CD4-positive, alpha-beta T cell (primary cell): ENCODE data around the gene CMTM4. TPM values are rescaled to one million over a fixed set of nuclear protein-coding genes. Genes with fewer than 3 reads are reported as not detected.

Experiments
- ATAC-seq: fragments of 200-7000 bp; cut with Tn5 transposase; one replicate; pipeline ENCODE4 v1.10.0; 2022; ENCODE audit warnings: mild to moderate bottlenecking; ENCODE audit not compliant: poor library complexity
- CTCF ChIA-PET: fragments of 350-600 bp; sonication (Branson Sonifier 250); formaldehyde crosslinking; loops from one replicate; lab custom pipeline; 2021; ENCODE audit warnings: antibody characterized with exemption, inconsistent platforms; lab: Charles Lee
- POLR2A ChIA-PET: fragments of 350-600 bp; sonication (Branson Sonifier 250); formaldehyde crosslinking; loops from one replicate; lab custom pipeline; 2021; ENCODE audit warnings: antibody characterized with exemption, inconsistent platforms; lab: Charles Lee
- DNase-seq, 14 experiments: peaks; one replicate each; pipeline ENCODE4 v3.0.0-alpha.2; 2013 to 2020; ENCODE audit warnings: mixed read lengths in 2 of 14
- H3K27ac ChIP-seq, 2 donors: one replicate each; pipeline versions ENCODE4 v1.5.1 to v1.7.0; 2013; ENCODE audit warnings: low read length in 2 of 2, low read depth in 1 of 2, mild to moderate bottlenecking in 1 of 2
- H3K27me3 ChIP-seq, 2 experiments: 1 replicate in 1 of 2; 2 replicates in 1 of 2; pipeline versions ENCODE4 v1.6.1 to v1.7.0; 2013; ENCODE audit warnings: low read length in 2 of 2, control low read depth in 1 of 2, mild to moderate bottlenecking in 1 of 2, moderate library complexity in 1 of 2; ENCODE audit not compliant: insufficient read depth in 2 of 2, control insufficient read depth in 1 of 2
- H3K36me3 ChIP-seq: one replicate; pipeline ENCODE4 v1.6.1; 2013; ENCODE audit warnings: low read length, control low read depth; ENCODE audit not compliant: insufficient read depth
- H3K4me1 ChIP-seq: one replicate; pipeline ENCODE4 v1.6.1; 2013; ENCODE audit warnings: low read length, control low read depth; ENCODE audit not compliant: insufficient read depth
- H3K4me3 ChIP-seq: one replicate; pipeline ENCODE4 v1.5.1; 2013; ENCODE audit warnings: mild to moderate bottlenecking, low read length, moderate library complexity
- H3K9me3 ChIP-seq, 2 experiments: 1 replicate in 1 of 2; 2 replicates in 1 of 2; pipeline versions ENCODE4 v1.6.1 to v1.7.0; 2013; ENCODE audit warnings: low read length in 2 of 2, mild to moderate bottlenecking in 2 of 2, control low read depth in 1 of 2, moderate library complexity in 1 of 2; ENCODE audit not compliant: control insufficient read depth in 1 of 2, insufficient read depth in 1 of 2
- H3K27ac Mint-ChIP-seq: one replicate; pipeline ENCODE4 v1.8.0; 2020; ENCODE audit warnings: mixed read lengths
- H3K27me3 Mint-ChIP-seq: one replicate; pipeline ENCODE4 v1.8.0; 2021; ENCODE audit warnings: mixed read lengths
- H3K36me3 Mint-ChIP-seq: one replicate; pipeline ENCODE4 v1.8.0; 2021; ENCODE audit warnings: low read depth, mixed read lengths
- H3K4me1 Mint-ChIP-seq: one replicate; pipeline ENCODE4 v1.8.0; 2021; ENCODE audit warnings: low read depth, mixed read lengths
- H3K4me3 Mint-ChIP-seq: one replicate; pipeline ENCODE4 v1.8.0; 2020; ENCODE audit warnings: mild to moderate bottlenecking, mixed read lengths
- H3K9me3 Mint-ChIP-seq: one replicate; pipeline ENCODE4 v1.8.0; 2020; ENCODE audit warnings: mixed read lengths
- intact Hi-C, 2 experiments: fragments of 100-400 bp; cut with DNase I in 1 of 2; cut with micrococcal nuclease in 1 of 2; formaldehyde crosslinking; loops; one replicate each; pipeline versions ENCODE4 v1.15.1 to v1.9.0; 2023 to 2025; cut with DNase I, micrococcal nuclease
- total RNA-seq, 174 experiments: library from RNA in 2 of 174; stranded (reverse) in 2 of 174; gene quantifications; one replicate each; pipeline ENCODE4 v1.2.3 and lab custom pipeline; 2021 to 2026
- TF ChIP-seq, protein P1 (sequence below): fragments of 200-600 bp; IDR thresholded peaks from one replicate; pipeline ENCODE4 v1.8.0; 2022; ENCODE audit warnings: antibody characterized with exemption, mild to moderate bottlenecking

The CMTM4 gene
- total RNA-seq, 2 experiments from 2014 or later = 1.1 to 1.6 TPM

DNA sequence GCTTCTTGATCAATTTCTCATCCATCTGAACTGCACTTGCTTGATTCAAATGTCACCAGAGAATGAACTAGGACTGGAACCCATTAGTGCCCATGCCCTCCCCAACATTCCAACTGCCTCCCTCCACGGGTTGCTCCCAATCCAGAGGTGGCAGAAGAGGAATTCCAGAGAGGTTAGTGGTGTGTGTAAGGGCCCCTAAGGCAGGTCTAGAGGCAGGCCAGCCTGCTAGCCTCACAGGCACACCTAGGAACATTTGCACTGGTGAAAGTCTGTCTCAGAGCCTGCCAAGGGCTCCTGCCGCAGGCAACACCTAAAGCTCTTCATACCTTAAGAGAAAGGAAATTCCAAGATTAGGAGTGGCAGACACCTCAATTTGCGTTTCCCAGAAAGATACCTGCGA, 21.2 kb upstream of the CMTM4 start:
- H3K27ac Mint-ChIP-seq = no peak overlapping the region
- H3K4me1 Mint-ChIP-seq = no peaks in the 10 kb centered on the region
- H3K36me3 Mint-ChIP-seq = peaks cover 34% of the 10 kb centered on the region
- H3K4me3 Mint-ChIP-seq = no peak overlapping the region
- intact Hi-C loops = no loop called here
- no peaks in the 10 kb centered on the region for H3K9me3 ChIP-seq
- DNase-seq (no peak), ATAC-seq (no peak)
- TF ChIP-seq, protein P1, sequence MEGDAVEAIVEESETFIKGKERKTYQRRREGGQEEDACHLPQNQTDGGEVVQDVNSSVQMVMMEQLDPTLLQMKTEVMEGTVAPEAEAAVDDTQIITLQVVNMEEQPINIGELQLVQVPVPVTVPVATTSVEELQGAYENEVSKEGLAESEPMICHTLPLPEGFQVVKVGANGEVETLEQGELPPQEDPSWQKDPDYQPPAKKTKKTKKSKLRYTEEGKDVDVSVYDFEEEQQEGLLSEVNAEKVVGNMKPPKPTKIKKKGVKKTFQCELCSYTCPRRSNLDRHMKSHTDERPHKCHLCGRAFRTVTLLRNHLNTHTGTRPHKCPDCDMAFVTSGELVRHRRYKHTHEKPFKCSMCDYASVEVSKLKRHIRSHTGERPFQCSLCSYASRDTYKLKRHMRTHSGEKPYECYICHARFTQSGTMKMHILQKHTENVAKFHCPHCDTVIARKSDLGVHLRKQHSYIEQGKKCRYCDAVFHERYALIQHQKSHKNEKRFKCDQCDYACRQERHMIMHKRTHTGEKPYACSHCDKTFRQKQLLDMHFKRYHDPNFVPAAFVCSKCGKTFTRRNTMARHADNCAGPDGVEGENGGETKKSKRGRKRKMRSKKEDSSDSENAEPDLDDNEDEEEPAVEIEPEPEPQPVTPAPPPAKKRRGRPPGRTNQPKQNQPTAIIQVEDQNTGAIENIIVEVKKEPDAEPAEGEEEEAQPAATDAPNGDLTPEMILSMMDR = no peak
- H3K9me3 Mint-ChIP-seq = no peaks in the 10 kb centered on the region
- H3K4me3 ChIP-seq = no peak overlapping the region
- ChIA-PET POLR2A (no interaction called here), CTCF (no interaction called here)
- no peak overlapping the region for H3K27ac ChIP-seq
- peaks cover 12% of the 10 kb centered on the region for H3K36me3 ChIP-seq
- no peaks in the 10 kb centered on the region for H3K27me3 ChIP-seq
- H3K27me3 Mint-ChIP-seq = no peaks in the 10 kb centered on the region
- no peaks in the 10 kb centered on the region for H3K4me1 ChIP-seq

DNA sequence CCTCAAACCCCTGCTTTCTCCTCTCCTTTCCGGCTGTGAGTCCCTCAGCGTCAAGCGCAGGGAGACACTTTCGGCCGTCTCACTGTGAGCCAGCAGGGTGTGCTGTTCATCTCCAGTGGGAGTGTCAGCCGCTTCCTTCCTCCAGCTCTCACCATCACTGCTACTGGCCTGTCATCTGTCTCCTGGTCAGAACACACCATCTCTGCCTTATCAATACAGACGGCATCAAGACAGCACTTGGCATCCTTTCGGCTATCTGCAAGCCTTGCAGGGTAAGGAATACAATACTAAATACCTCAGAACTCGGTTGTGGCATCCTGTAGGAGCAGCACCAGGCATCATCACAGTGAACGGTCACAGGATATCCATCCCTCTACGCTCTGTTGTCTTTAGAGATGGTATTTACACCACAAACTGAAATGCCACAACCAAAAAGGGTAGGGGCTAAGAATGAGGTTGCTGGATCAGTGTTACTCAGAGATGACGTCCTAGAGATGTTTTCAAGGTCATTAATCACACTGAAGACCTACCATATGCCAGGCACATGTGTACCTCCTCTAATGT, 20.7 kb upstream of the CMTM4 start:
- Histone ChIP-seq H3K27me3 (no peaks in the 10 kb centered on the region), H3K4me1 (no peaks in the 10 kb centered on the region), H3K9me3 (no peaks in the 10 kb centered on the region), H3K4me3 (no peak overlapping the region), H3K36me3 (peaks cover 6% of the 10 kb centered on the region), H3K27ac (no peak overlapping the region)
- Mint-ChIP-seq H3K9me3 (no peaks in the 10 kb centered on the region), H3K27ac (no peak overlapping the region), H3K36me3 (peaks cover 29% of the 10 kb centered on the region), H3K4me3 (no peak overlapping the region), H3K27me3 (peaks cover 5% of the 10 kb centered on the region), H3K4me1 (no peaks in the 10 kb centered on the region)
- POLR2A ChIA-PET = no interaction called here
- CTCF ChIA-PET = no interaction called here
- TF ChIP-seq, protein P1 = no peak
- ATAC-seq (no peak), DNase-seq (peak in 3 of 14 experiments; percentile 9 to 27 (median 25))
- intact Hi-C loops = no loop called here

DNA sequence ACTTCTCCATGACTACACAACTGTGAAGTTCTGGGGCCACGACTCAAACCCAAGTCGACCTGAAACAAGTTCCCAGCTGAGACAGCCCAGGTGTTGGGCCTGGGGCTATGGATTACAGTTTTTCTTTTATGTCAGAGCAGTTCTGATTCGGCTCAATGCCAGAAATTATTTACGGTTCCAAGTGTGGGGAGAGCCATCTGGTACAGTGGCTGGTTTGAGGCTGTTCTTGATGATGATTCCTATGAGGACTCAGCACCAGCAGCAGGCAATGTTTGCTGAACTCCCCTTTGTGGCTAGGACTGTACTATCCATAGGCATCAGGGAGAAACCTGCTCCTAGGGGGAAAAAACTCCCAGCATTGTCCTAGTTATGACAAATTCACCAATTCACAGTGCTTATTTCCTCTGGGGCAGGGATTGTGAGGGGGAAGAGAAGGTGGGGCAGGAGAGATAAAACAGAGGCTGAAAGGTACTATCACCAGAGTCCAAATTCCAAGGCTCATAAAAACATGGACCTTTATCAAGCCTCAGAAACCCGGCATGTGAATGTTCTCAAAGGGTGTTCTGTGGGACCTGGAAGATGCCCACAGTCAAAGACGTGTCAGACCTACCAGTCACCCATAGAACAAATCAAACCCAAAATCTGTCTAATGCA, 18.2 kb upstream of the CMTM4 start:
- H3K27me3 Mint-ChIP-seq = peaks cover 9% of the 10 kb centered on the region
- no peak overlapping the region for H3K27ac Mint-ChIP-seq
- Histone ChIP-seq H3K4me3 (no peak overlapping the region), H3K36me3 (peaks cover 4% of the 10 kb centered on the region), H3K4me1 (no peaks in the 10 kb centered on the region), H3K27ac (no peak overlapping the region), H3K27me3 (no peaks in the 10 kb centered on the region), H3K9me3 (peaks cover 0 to 8% of the 10 kb centered on the region in 2 experiments)
- DNase-seq = no peak
- no peaks in the 10 kb centered on the region for H3K9me3 Mint-ChIP-seq
- no peak for ATAC-seq
- no peak overlapping the region for H3K4me3 Mint-ChIP-seq
- CTCF ChIA-PET = no interaction called here
- TF ChIP-seq, protein P1 = no peak
- no peaks in the 10 kb centered on the region for H3K4me1 Mint-ChIP-seq
- H3K36me3 Mint-ChIP-seq = peaks cover 8% of the 10 kb centered on the region
- intact Hi-C loops = no loop called here
- POLR2A ChIA-PET = no interaction called here
